ENCODE measurements around the gene LRMDA.

LRMDA gene

GRCh38 chr10:75894761-75895160 lies 463.3 kb downstream of the LRMDA start:
- no peak for DNase-seq

GRCh38 chr10:75895259-75895658 lies 463.8 kb downstream of the LRMDA start:
- DNase-seq = no peak

GRCh38 chr10:75899816-75900390 lies 468.5 kb downstream of the LRMDA start:
- DNase-seq = no peak

DNA sequence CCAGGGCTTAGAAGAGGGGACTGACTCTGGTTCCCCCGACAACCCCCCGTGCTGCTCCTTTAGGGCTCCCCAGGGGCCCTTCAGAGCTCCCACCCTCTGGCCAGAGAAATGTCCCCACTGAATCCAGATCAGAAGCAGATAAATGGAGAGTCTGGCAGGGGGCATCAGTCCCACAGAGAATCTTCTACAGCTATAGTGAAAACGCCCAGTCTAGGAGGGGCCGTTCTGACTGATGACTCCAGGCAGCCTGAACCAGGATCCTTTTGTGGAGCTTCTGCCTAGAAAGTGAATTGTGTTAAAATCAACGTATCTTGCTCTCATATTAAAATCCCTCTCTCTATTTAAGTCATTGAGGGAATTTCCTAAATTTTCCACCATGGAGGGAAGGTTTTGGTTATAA lies 471.4 kb downstream of the LRMDA start:
- no peak for DNase-seq

GRCh38 chr10:75904499-75905283 lies 473.3 kb downstream of the LRMDA start:
- no peak for DNase-seq

DNA sequence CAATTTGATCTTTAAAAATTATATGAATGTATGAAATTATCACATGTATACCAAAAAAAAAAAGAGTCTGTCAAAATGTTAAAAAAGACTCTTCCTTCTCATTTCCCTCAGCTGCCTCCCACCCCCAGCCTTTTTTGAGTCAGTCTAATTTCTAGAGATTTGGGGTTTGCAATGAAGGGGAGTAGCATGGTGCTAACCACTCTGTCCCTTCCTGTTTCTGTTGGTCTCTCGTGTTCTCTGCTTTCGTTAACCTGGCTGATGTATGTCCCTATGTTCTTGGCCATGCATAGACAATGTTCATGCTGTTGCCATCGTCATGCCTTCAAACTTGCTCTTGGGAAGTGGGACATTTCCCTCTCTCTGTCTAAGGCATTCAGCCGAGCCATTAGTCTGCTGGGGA lies 474.1 kb downstream of the LRMDA start:
- no peak for DNase-seq

- no peak for DNase-seq
Observed at GRCh38 chr10:75910032-75910431, 478.6 kb downstream of the LRMDA start.

DNA sequence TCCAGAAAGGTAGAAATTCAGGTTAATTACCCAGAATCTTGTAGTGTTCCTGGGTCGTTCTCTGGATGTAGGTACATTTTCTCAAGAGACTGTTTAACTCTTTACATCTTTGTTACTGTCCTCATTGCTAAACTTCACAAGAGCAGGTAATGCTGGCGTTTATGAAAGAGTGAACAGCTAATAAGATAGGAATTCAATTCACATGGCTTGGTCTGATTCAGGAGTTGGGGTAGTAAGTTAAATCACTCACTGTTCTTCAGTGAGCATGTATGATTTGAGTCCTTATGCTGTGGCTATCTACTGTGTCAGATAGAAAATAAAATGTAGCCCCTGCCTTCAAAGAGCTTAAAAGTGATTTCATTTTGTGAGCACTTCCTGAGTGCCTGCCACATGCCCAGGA lies 480.0 kb downstream of the LRMDA start:
- DNase-seq = no peak

- no peak for DNase-seq
Observed at GRCh38 chr10:75916906-75917305, 485.5 kb downstream of the LRMDA start.

DNA sequence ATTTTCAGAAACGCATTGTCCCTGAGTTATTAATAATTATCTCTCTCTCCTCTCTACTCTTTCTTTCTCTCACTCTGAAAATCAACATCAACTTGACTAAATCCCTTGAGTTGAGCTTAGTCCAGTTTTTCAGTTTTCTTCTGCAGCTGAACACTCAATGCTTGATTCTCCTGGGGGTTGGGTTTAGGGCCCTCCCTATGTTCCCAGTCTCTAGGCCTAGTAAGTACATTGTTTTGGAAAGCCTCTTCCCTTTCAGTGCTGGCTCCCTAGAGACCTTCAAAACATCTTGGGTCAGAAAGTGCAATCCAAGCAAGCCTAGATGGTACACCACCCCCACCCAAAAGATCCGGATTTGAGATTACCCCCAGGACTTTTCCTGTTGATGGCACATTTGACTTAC lies 488.5 kb downstream of the LRMDA start:
- DNase-seq = no peak

- no peak for DNase-seq
Observed at GRCh38 chr10:75922435-75922834, 491.0 kb downstream of the LRMDA start.

- DNase-seq = no peak
Observed at GRCh38 chr10:75924309-75924902, 493.0 kb downstream of the LRMDA start.

DNA sequence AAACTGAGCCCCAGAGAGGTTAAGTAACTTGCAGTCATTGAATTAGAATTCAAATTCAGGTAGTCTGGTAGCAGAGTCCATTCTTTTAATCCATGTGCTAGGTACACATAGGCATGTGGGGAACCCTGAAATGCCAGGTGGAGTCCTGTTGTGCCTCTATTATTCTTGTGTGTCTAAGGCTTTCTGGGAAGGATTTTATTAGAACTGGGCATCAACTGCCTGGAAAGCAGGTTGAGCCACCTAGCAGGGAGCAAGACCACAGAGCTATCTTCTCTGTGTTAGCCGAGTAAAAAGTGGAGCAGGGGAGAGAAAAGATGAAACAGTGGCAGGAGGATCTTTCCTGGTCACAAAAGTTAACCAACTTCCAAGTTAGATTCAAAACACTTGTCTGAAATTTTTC lies 494.6 kb downstream of the LRMDA start:
- DNase-seq = no peak

- DNase-seq = no peak
Observed at GRCh38 chr10:75926763-75927162, 495.3 kb downstream of the LRMDA start.

GRCh38 chr10:75928231-75928630 lies 496.8 kb downstream of the LRMDA start:
- no peak for DNase-seq

DNA sequence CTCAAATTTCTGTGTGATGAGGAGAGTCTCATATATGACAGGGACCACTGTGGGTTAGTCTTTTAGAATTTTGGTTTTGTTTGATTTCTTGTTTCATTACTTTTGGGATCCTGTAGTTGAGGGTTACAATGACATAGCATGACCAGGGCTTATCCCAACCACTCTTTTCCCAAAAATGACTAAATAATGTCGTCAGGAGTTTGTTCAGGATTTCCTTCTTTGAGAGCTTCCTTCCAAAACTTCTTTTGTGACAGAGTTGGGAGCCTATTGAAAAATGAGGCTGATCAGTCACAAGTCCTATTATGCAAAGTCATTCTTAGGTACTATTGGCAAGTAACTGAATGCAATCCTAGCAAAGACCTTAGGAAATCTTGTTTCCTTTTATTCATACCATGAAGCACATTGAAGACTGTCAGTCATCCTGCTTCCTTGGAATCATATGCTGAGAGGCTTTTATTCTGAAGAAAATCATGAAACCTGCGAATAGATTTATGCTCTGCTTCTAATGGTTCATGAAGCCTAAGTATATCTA lies 498.3 kb downstream of the LRMDA start:
- no peak for DNase-seq

DNA sequence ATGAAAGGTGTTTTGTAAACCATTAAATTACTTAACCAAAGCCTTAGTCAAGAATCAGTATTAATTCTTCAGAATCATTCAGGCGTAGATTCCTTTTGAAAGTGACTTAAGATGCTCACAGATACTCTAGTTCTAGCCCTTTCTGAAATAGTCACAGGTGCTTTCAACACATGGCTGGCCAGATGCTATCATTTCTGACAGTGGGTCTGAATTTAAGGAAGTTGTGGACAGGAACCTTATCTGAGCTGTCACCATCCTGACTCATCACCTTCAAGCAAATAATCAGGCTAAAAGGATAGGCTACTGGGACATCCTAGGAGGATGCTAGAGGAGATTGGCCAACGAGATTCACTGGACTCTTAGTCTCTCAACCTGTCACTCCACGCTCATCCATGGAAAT lies 501.5 kb downstream of the LRMDA start:
- no peak for DNase-seq

GRCh38 chr10:75935240-75935639 lies 503.8 kb downstream of the LRMDA start:
- DNase-seq = no peak

DNA sequence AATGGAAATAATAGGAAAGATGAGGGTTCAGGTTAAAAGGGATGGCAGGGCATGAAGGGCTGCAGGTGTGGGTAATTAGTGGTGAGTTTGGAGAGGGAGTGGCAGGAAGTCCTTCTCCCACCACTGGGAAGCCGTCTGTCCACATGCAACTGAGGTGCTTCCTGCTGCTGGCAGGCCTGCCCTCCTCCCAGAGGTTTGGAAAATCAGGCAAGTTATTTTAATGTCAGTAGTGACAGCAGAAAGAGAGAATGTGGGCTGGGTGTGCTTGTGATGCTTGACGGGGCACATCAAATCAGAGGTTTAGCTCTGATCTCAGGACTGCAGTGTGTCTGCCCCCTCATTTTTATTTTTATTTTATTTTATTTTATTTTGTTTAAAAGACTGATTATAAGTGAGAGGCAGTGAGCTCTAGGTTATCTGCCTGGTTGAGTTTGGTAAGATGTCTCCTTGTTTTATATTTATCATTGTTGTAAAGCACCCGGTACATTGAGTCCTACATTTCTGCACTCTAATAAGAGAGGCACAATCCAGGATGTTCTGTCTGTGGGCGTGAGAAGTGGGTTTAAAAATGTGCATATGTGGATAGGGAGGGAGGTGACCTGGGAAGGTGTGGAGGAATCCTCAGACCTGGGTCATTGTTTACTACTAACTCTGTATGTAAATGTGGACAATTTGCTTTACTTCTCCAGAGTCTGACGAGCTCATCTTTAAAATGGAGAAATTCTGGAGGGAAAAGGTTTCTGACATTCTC lies 504.4 kb downstream of the LRMDA start:
- DNase-seq = no peak

GRCh38 chr10:75936841-75937240 lies 505.4 kb downstream of the LRMDA start:
- no peak for DNase-seq

GRCh38 chr10:75937823-75938222 lies 506.4 kb downstream of the LRMDA start:
- DNase-seq = no peak

DNA sequence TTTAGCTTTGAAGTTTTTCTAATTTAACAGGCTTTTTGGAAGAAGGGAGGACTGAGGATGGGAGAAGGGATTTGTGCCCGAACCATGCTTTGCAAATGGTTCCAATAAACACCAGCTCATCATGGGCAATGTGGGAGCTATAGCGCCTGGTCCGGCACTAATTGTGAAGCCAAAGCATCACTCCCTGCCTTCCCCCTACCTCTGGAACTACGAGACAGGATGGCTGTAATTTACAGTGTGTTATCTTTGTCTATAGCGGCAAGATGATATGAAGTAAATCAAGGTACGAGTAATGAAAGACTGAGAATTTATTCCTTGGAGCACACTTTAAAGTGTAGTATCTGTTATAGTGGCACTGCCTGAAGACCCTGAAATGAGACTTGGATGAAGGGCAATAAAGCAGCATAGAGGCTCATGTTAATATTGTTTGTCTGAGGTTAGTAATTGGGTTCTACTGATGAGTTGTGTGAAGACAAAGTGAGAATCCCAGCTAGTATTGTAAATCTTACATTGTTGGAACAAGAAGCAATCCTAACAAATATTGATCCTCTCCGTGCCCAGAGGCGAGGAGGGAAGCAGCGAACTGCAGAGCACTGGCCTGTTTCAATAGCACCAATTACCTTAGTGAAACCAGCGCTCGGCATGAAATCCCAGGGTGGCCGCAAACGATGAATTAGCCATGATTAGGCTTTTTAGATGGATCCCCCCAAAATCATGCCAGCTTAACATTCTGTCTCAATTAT lies 507.1 kb downstream of the LRMDA start:
- DNase-seq = no peak

DNA sequence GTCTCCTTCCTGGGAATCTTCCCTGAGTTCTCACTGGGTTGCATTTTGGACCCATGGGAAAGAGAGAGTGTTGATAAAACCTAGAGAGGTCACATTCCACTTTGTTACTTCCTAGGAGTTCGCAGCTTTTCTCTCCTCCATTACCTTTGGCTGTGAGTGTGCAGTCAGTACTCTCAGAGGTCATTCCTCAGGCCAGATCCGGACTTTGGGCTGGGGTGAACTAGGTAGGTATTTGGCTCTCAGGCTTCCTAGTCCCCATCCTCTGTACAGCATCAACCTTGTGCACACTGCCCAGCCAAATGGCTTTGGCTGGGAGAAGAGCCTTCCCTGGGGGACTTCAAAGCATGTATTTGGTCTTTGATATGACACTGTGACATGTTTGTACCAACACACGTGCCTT lies 508.1 kb downstream of the LRMDA start:
- no peak for DNase-seq

Measured in NCI-H2029 treated with DMSO at 0.1 percent for 48 hours (cell line).